Measurements from ENCODE around the gene DLG2.

Gene DLG2

DNA sequence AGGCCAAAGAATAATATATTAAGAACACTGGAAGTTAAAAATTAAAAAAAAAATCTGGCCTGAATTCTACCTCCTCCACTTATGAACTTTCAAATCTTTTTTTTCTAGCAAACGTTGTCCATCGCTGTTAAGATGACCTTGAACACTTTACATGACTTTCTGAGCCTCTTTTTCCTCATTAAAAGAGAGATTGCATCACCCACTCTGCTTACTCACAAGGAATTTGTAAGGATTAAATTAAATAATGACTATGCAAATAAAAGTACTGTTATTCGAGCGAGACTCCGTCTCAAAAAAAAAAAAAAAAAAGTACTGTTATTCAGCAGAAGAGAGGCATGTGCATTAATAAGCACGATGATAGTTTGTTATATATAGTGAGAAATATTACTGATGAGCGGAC lies 2055.8 kb downstream of the DLG2 start:
- no peak for DNase-seq

DNA sequence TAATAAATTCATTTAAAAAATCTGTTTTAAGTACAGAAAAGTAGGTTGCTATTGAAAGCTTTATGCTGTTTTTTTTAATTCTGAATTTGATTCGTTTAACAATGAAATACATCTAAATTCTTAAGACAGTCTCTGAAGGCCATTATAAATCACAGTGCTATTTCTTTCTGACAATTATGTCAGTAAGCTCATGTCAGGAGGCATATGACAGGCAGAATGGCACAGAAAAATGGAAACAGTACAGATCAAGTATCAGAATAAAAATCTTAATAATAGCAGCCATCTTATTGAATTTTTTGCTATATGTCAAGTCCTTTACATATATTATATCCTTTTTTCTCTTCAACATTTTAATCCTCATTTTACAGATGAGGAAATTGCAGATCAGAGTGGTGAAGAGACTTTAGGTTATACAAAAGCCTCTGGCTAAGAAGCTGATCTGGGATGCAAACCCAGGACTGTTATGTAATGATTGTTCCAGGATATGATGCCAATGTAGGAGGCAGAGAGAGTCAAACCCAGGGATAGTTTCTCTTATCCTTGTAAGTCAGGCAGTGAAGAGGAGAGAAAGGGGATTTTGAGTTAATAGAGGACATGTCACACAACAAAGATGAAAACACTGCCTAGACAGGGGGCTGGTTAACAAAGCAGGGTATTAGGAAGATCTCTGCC lies 2057.9 kb downstream of the DLG2 start:
- no peak for DNase-seq

DNA sequence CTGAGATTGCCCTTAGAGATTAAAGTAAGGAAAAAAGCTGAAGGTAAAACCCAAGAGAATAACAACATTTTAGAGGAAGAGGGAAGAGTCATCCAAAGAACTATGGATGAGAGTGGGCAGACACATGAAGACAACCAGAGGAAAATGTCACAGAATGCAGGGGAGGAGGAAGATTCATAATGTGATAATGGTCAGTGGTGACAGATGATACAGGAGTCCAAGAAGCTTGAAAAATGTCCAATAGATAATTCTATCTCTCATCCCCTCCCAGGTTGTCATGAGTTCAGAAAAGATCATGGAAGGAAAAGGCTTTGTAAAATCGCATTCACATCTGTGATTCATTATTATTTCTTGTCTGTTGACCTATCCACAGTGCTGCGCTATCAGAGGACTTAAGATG lies 2058.6 kb downstream of the DLG2 start:
- no peak for DNase-seq

DNA sequence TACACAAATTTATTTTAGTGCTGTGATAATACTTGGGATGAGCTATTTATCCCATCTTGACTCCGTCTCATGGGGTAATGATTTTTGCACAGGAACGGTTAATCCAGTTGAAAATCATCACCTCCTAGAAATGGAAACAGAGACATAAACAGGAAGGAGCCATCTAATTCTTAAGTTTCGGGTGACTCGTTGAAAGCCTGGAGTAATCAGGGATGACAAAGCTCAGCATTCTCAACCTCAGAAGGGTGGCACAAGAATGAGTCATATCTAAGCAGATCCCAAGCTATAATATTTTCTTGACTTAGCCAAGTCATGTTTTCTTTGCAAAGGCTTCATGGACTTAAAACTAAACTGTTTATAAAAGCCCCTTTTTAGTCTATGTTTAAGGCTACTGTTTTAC lies 2060.2 kb downstream of the DLG2 start:
- DNase-seq = no peak

DNA sequence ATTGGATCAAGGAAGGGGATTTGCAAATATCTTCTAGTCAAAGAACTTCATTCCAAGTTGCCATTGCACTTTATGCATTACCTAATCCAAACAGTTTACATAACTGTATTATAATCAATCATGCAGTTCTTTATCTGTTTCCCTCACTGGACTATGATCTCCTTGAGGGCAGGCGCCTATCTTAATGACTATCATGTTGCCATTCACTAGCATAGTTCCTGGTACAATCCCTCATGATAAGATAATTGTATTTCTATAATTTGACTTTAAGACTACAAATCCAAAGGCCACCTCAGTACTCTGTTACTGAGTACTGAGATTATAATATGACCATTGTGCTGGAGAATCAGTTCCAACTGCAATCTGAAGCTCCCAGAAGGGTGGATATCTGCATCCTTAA lies 2062.3 kb downstream of the DLG2 start:
- DNase-seq = no peak

DNA sequence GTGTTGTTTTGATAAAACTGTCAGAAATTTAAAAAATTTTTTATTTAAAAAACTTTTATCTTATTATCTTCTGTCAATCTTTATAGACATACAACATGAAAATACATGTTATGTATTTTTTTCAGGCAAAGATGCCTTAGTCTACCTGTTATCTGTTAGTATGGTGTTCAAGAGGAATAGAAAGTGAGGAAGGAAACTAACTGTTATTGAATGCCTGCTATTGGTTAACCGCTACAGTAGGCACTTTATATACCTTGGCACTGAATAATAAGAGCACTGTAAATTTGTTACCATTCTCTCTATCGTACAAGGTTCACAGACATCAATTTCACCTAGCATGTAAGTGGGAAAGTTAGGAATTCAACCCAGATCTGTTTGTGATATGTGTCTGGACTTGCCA lies 2068.9 kb downstream of the DLG2 start:
- DNase-seq = no peak

DNA sequence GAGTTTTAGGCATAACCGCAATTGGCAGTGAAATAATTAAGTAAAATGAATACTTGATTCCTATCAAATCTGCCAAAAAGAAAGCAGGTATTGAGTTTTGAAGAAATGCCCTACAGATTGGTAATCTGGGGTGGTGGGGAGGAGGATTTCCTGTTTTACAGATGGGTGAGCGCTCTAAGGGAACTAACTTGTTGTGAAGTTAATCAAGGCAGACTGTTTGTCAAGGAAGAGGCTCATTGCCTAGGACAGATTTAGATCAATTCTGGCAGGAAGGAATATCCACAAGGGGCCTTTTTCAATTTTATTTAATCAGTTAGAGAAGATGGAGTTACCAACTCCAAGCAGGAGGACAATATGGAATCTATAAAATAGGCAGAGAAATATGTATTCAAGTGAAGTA lies 2069.5 kb downstream of the DLG2 start:
- no peak for DNase-seq

DNA sequence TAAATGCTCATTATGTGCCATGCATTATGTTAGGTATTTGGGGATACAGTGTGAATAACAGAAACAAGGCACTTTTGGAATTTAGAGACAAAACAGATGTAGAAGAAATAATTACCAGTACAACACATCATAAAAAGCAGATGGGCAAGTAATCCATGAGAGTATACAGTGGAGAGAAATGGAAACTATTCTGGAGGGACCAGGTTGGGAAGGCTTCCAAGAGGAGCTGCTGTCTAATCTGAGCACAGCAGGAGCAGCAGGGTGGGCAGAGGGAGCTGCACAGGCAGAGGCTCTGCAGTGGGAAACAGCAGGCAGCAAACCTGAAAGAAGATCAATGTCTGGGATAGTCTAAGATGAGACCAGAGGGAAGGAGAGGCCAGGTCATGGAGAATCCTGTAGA lies 2072.3 kb downstream of the DLG2 start:
- no peak for DNase-seq

DNA sequence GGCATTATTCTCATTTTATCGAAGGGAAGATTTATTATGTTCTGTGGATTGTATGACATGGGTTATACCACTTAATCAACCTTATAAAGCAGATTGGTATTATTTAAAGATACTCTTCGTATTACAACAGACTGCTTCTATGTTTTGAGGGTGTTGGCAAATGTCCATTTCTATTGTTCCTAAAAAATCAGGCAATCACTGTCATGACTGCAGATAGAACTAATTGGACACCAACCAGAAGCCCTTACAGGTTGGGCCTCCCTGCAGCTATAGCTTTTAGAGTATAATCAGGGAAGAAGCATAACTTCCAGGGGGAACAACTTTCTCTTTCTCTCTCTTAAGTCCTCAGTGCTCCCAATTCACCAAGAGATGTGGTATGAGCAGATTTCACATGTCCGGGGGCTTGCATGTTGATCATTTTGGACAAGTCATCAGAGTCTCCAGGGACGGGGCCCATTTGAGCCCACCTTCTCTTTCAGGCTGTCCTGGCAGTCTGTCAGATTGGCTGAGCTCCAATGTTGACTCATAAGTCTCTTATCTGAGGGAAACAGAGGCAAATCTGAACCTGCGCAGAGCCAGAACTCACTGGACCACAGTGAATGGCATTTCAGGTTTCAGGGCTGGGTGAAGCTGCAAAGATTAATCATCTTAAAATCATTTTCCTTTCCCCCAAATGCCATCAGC lies 2077.0 kb downstream of the DLG2 start:
- no peak for DNase-seq

DNA sequence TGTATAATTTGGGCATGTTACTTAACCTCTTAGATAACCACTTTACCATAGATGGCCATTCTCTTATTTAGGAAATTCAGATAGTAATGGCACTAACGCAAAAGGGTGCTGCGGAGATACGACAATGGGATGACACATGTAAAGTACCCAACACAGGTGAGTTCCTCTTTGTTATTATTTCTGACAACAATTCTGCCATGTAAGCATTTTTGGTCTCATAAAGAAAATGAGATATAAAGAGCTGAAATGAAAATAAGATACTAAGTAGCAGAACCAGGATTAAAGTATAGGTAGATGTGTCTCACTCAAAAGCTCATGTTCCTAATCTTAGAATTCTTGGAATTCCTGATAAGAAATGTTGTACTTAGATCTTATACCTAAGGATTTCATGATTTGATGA lies 2080.8 kb downstream of the DLG2 start:
- DNase-seq = no peak

DNA sequence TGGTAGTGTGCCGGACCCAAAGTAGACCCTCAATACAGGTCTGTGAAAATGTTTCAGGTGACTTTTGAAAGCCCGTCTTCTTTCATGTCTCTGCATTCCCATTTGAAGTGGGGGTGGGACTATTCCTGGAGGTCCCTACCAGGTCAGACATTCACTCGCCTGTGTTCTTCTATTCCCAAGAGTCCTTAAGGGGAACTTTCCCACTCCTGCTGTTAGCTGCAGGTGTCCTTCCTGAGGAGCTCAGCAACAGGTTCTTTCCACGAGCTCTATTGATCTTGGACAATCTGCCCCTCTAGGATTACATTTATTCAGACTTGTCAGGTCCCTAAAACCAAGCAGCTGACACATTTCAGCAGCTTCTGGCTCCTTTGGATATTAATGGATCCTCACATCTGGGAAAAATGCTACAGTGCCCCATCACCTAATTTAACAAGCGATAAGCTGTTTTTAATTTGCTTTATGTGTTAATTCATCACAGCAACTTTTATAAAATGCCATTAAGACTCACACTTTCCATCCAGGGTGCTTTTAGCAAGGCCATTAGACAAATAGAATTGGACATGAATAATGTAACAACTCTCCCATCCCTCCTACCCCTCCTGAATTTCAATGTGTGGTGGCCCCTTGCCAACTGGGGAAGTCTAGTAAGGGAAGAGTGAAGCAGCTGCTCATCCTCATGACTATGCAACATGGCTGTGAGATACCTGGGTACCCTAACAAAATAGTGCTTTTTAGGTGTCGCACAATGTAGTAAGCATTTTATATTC lies 2081.5 kb downstream of the DLG2 start:
- no peak for DNase-seq

DNA sequence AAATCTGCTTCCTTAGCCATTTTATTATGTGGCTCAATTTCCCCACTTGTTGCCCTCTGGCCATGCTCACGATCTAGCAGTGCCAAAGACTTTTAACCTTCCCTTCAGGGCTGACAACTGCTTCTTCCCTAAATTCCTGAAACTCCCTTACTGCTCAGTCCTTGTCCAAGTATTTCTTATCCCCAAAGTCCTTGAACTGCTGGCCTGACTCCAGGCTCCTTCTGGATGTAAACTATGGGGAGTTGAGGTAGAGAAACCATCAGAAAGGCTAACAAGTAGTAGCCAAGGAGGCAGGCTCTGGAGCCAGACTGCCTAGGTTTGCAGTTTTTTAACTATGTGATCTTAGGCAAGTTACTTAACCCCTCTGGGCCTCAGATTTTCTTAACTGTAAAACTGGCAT lies 2082.3 kb downstream of the DLG2 start:
- DNase-seq = no peak

DNA sequence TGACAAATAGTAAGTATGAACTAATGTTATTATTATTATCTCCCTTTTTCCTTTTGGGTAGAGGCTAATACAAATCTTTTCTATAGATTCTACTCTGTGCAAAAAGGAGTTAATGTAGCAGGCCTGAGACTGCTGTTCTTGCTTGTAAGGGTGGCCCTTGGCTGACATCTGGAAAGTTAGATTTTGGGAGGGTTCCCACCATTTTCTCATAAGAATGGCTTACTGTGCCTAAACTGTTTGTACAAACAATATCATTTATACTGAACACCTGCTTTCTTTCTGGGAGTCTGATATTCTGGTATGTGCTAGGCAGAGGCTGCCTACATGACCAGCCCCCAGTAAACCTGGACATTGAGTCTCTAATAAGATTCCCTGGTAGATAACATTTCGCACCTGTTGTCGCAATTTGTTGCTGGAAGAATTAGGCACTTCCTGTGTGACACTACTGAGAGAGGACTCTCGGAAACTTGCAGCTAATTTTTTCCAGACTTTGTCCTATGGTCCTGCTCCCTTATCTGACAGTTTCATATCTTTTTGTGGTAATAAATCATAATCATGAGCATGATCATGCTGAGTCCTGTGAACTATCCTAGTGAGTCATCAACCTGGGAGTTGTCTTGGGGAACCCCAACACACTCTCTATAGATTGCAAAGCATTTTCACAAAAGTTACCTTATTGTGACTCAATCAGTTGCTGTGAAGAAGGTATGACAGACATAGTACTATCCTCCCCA lies 2083.3 kb downstream of the DLG2 start:
- no peak for DNase-seq

DNA sequence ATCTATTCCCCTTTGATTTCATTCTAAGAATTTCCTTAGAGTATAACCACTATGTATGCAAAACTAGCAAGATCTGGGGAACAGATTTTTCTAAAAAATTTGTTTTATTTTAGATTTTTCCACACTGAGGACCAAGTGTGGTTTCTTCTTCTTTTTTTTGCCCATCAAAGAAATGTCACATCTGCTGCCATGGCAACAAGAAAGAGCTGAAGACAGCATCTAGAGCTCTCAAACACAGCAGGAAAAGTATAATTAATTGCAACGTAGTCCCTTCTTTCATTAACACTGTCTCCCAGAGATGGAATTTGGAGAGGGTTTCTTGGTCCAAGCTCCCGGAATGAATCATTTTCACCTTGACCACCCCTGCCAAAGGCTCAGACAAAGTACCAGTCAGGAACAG lies 2084.3 kb downstream of the DLG2 start:
- no peak for DNase-seq

DNA sequence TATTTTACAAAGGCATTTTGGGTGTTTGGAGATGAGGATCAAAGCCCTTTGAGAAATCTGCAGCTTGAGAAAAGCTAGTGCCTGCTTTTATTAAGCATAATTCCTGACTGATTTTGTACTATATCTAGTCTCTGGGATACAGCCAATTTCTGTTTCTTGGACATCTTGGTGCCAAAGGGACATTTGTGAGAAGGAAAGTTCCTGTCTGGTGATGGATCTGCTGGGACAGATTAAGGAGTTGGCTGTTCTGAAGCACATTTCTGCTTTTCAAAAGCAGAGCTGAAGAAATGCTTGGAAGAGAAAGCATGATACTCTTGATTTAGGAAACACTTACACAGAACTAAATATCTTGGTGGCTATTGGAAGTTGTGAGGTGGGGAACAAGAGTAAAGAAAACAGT lies 2086.4 kb downstream of the DLG2 start:
- DNase-seq = no peak

DNA sequence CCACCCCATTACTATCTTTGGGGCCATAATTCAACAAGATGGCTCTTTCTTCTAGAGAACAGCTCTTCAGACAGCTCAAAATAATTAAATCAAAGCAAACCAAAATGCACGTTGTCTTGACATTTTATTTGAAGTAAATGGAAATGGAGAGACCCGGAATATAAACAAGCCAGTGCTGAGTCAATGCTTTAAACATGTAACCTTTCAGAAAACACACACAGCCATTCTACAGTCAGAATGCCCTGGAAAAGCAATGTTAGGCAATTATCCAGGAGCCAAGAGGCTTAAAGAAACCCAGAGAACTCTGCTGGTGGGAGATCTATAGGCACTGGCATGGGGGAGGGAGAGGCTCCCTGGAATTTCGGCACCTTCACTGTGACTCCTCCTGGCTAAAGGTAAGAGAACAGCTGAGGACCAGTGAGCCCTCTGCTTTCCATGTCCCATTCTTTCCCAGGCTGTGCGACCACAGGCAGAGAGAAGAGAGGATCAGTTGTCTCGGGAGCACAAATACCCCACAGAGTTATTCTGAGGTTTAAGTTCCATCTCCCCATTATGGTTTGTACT lies 2086.9 kb downstream of the DLG2 start:
- no peak for DNase-seq

DNA sequence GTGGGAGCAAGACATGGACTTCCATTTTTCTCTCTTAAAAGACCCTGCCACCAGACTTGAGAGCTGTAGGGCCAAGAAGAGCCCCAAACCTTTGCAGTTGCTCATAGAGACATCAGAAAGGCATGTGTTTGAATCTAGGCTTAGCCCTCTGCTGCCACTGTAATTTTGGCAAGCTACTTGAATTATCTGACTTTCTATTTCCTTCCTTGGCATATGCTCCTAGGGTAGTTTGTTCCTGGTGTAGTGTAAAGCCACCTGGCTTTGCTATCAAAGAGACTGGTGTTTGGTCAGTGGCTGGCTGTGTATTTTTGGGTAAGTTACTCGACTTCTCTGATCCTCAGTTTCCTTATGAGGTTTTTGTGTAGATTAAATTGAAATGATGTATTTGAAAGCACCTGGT lies 2088.9 kb downstream of the DLG2 start:
- no peak for DNase-seq

DNA sequence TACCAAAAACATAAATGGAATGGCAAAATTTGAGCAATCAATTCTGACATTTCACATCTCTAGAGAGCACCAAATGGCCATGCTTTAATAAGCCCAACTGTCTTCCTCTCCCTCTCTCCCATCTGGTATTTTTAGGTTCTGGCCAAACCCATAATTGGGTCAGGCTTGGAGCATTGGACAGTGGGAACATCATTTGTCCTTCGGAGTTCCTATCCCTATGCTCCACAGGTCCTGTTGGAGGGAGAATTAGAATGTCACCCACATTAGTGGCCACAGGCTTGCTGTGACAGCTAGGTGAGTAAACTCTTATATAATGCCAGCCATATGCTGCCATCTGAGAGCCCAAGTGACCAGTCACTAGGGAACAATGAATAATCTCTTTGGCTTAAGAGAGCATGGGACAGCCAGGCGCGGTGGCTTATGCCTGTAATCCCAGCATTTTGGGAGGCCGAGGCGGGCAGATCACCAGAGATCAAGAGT lies 2090.0 kb downstream of the DLG2 start:
- no peak for DNase-seq

DNA sequence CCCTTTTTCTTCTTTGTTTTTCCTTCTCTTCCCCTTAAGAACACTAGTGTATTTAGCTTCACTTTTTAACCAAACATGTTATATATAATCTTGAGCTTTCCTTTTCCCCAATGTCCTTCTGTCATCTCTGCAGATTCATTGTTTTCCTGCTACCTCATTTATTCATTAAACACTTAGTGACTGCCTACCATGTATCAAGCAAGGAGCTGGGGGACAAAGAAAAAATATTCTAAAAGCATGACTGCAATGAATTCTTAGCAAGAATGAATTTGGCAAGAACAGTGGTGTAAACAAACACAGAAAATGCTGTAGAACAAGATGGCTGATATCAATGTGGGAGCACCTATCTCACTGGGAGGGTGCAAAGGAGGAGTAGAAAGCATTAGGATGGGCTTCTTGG lies 2094.0 kb downstream of the DLG2 start:
- no peak for DNase-seq

DNA sequence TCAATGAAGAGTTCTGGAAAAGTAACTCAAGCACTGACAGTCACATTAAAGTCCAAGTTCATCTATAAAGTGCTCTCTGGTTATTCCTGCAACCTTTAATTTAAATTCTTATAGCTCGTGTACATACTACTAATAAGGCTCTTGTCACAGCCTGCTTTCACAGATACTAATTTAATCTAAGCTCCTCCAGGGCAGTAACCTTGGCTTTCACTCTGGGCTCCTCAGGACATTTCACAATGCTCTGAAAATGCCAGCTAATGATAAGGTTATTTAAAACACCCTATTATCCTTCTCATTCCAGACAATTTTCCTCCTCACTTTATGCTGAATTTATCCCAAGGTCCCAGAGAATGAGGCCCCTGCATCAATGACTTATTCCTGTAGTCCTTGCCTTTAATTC lies 2098.3 kb downstream of the DLG2 start:
- no peak for DNase-seq

DNA sequence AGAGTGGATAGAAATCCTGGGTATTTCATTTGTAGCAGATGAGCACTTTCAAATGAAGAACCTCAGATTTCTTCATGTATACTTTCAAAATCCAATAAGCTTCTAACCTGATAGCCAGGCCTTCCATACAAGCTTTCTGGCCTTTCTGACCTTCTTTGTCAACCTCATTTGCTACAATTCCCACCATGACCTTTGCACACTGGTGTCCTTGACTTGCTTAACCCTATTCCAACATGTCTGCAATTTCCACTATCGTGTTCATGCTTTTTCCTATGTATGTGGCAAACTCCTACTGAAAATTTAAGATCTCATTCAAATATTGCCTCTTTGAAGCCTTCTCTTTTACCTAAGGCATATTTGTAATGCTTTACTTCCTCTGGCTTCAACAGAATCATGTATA lies 2098.9 kb downstream of the DLG2 start:
- no peak for DNase-seq

DNA sequence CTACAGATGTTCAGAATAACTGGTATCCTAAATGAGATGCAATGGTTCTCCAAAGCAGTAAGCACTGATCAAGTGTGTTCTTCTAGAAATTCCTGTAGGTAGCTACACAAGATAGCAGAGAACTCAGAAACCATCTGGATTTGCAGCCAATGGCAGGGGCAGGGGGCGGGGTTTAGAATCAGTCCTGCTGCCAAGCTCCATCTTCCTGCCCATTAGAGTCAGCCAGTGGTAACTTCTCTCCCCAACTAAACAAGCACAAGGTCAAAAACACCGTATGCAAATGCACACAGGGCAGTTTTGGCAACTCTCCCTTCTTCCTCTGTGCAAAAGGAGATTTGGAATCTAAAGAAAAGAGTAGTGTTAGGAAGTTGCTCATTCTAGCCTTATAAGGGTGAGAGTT lies 2103.5 kb downstream of the DLG2 start:
- DNase-seq = no peak

DNA sequence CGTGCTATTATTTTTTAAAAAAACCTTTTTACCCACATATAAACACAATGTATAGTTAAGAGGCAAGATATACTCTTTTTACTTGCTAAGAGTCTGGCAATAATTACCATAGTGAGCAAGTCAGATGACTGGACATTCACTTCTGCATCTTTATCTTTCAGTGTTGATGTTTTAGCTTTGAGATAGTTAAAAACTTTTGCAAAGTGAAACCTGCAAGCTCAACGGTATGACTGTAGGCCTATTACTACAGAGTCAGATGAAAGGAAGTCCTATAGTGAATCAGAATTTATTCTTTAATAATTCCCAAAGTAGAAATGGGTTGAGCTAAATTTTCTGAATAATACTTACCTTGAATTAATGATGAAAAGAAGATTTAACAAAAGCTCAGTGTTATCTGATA lies 2104.2 kb downstream of the DLG2 start:
- DNase-seq = no peak

All from stimulated activated CD4-positive, alpha-beta T cell treated with anti-CD3 and anti-CD28 coated beads, Interleukin-12 subunit alpha, Interleukin-12 subunit beta, amount 100 ng/mL, for 4 hours (primary cell).